ENCODE data around the gene ARF6. TPM values are rescaled to one million over a fixed set of nuclear protein-coding genes. Genes with fewer than 3 reads are reported as not detected.

ARF6 gene
- total and polyA plus RNA-seq, 9 of the 15 experiments (the other 6 are each of a cell fraction or from before 2014, with no cell fraction given) = 15.3 to 35.2 (median 24.9) TPM

- peak; percentile 17; the same call in 1 of the 2 replicates for TF ChIP-seq ZNF592 (IDR thresholded peaks at IDR 0.05)
- peak; percentile 53; the same call in 1 of the 2 replicates for TF ChIP-seq ZNF395 (CRISPR knock-in tag; IDR thresholded peaks at IDR 0.05)
- TF ChIP-seq VEZF1 (CRISPR knock-in tag; IDR thresholded peaks at IDR 0.05) = no peak
- 0 out of 4 replicates have a peak, but pooled peaks of 1 of the 2 experiments have one; percentile 25 for TF ChIP-seq ZNF639 (CRISPR knock-in tag; conservative IDR thresholded peaks at IDR 0.05 in 1 of 2, IDR thresholded peaks at IDR 0.05 in 1 of 2)
- 0 out of 2 replicates have a peak, but pooled peaks have one; percentile 10 for TF ChIP-seq RAD51 (IDR thresholded peaks at IDR 0.05; ENCODE audit: borderline replicate concordance, low read depth)
- no peak for TF ChIP-seq THAP12 (CRISPR knock-in tag; IDR thresholded peaks at IDR 0.05)
- TF ChIP-seq HCFC1 (IDR thresholded peaks at IDR 0.05; ENCODE audit: low read depth, low read length) = no peak
- TF ChIP-seq SMARCA4 (IDR thresholded peaks at IDR 0.05) = peak; percentile 33
- no peak for TF ChIP-seq CREB3 (tag; conservative IDR thresholded peaks at IDR 0.05; ENCODE audit: low read depth)
- peak; percentile 64 for TF ChIP-seq ZNF316 (IDR thresholded peaks at IDR 0.05)
- TF ChIP-seq ETV1 (tag; conservative IDR thresholded peaks at IDR 0.05; ENCODE audit: low read depth) = 0 out of 2 replicates have a peak, but pooled peaks have one; percentile 9
- peak in 1 of 2 experiments; percentile 42; a peak in 1 of 4 replicates for TF ChIP-seq RCOR1 (IDR thresholded peaks at IDR 0.05; ENCODE audit: borderline replicate concordance in 1 of 2, low read depth in 2 of 2, low read length in 2 of 2)
- peak; percentile 50 for TF ChIP-seq DPF2 (IDR thresholded peaks at IDR 0.05)
Observed at GRCh38 chr14:49882826-49883694, 9.8 kb upstream of the ARF6 start (continued).

Data from K562 (cell line).